ENCODE data around the gene CHGA. TPM values are rescaled to one million over a fixed set of nuclear protein-coding genes. Genes with fewer than 3 reads are reported as not detected.

CHGA gene
- total and polyA plus RNA-seq, 2 of the 13 experiments (the other 11 are each of a cell fraction or from before 2014, with no cell fraction given): not detected

DNA sequence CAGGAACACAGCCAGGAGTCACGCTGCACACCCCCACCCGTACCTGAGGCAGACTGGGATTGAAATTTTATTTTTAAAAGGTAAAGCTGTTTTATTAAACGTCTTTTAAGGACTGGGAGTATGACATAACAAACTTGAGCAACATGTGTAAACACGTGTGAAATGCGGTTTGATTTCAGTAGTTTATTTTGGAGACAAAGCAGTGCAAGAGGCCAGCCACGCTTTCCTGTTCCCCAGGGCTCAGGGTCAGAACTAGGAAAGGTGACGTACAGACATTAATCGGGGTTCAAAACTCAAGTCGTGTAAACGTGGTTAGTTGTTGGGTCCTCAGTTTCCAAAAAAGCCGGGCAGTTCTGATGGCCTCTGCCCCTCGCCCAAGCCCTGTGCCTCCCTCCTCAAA lies 16.7 kb downstream of the CHGA start (continued):
- TF ChIP-seq MYC (CRISPR knock-in tag; IDR thresholded peaks at IDR 0.05; ENCODE audit: borderline replicate concordance): no peak
- no peak for TF ChIP-seq NFYC (CRISPR knock-in tag; IDR thresholded peaks at IDR 0.05)
- TF ChIP-seq PPARG (CRISPR knock-in tag; conservative IDR thresholded peaks at IDR 0.05): no peak
- TF ChIP-seq SRY (CRISPR knock-in tag; IDR thresholded peaks at IDR 0.05): no peak
- TF ChIP-seq, protein P1, sequence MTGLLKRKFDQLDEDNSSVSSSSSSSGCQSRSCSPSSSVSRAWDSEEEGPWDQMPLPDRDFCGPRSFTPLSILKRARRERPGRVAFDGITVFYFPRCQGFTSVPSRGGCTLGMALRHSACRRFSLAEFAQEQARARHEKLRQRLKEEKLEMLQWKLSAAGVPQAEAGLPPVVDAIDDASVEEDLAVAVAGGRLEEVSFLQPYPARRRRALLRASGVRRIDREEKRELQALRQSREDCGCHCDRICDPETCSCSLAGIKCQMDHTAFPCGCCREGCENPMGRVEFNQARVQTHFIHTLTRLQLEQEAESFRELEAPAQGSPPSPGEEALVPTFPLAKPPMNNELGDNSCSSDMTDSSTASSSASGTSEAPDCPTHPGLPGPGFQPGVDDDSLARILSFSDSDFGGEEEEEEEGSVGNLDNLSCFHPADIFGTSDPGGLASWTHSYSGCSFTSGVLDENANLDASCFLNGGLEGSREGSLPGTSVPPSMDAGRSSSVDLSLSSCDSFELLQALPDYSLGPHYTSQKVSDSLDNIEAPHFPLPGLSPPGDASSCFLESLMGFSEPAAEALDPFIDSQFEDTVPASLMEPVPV (CRISPR knock-in tag; IDR thresholded peaks at IDR 0.05): no peak
- TF ChIP-seq ZNF496 (CRISPR knock-in tag; IDR thresholded peaks at IDR 0.05; ENCODE audit: insufficient replicate concordance): no peak

DNA sequence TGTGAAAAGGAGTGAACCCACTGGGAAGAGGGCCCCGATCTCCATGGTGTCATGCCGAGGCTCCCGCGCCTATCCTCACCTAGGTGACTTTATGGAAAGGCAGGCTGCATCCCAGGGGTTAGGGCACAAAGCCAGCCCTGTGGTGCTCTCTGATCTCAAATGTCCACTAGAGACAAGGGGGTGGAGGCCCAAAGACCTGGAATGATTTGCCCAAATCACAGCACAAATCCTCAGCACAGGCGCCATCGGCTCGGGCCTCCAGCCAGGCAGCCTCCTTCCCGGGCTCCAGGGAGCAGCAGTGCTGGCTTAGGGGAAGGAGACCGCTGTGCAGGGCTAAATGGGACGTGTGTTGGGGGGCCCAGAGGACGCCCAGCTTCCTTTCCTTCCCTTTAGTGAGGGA lies 17.6 kb downstream of the CHGA start:
- no peak overlapping the region for H3K9ac ChIP-seq (ENCODE audit: insufficient read depth, low read depth, low read length)
- FAIRE-seq: no peak
- TF ChIP-seq, protein P2, sequence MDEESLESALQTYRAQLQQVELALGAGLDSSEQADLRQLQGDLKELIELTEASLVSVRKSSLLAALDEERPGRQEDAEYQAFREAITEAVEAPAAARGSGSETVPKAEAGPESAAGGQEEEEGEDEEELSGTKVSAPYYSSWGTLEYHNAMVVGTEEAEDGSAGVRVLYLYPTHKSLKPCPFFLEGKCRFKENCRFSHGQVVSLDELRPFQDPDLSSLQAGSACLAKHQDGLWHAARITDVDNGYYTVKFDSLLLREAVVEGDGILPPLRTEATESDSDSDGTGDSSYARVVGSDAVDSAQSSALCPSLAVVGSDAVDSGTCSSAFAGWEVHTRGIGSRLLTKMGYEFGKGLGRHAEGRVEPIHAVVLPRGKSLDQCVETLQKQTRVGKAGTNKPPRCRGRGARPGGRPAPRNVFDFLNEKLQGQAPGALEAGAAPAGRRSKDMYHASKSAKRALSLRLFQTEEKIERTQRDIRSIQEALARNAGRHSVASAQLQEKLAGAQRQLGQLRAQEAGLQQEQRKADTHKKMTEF (CRISPR knock-in tag; IDR thresholded peaks at IDR 0.05): no peak
- no peak for TF ChIP-seq SAP130 (CRISPR knock-in tag; IDR thresholded peaks at IDR 0.05; ENCODE audit: low read depth)
- TF ChIP-seq HOXA3 (CRISPR knock-in tag; IDR thresholded peaks at IDR 0.05): no peak
- TF ChIP-seq ZNF792 (CRISPR knock-in tag; IDR thresholded peaks at IDR 0.05): no peak
- TF ChIP-seq, protein P3, sequence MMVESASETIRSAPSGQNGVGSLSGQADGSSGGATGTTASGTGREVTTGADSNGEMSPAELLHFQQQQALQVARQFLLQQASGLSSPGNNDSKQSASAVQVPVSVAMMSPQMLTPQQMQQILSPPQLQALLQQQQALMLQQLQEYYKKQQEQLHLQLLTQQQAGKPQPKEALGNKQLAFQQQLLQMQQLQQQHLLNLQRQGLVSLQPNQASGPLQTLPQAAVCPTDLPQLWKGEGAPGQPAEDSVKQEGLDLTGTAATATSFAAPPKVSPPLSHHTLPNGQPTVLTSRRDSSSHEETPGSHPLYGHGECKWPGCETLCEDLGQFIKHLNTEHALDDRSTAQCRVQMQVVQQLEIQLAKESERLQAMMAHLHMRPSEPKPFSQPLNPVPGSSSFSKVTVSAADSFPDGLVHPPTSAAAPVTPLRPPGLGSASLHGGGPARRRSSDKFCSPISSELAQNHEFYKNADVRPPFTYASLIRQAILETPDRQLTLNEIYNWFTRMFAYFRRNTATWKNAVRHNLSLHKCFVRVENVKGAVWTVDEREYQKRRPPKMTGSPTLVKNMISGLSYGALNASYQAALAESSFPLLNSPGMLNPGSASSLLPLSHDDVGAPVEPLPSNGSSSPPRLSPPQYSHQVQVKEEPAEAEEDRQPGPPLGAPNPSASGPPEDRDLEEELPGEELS (CRISPR knock-in tag; IDR thresholded peaks at IDR 0.05): no peak
- TF ChIP-seq, protein P4, sequence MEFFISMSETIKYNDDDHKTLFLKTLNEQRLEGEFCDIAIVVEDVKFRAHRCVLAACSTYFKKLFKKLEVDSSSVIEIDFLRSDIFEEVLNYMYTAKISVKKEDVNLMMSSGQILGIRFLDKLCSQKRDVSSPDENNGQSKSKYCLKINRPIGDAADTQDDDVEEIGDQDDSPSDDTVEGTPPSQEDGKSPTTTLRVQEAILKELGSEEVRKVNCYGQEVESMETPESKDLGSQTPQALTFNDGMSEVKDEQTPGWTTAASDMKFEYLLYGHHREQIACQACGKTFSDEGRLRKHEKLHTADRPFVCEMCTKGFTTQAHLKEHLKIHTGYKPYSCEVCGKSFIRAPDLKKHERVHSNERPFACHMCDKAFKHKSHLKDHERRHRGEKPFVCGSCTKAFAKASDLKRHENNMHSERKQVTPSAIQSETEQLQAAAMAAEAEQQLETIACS (CRISPR knock-in tag; IDR thresholded peaks at IDR 0.05): no peak
- TF ChIP-seq, protein P1 (CRISPR knock-in tag; IDR thresholded peaks at IDR 0.05): no peak
- TF ChIP-seq ZNF230 (CRISPR knock-in tag; IDR thresholded peaks at IDR 0.05): no peak
- TF ChIP-seq MEIS2 (CRISPR knock-in tag; IDR thresholded peaks at IDR 0.05): no peak
- TF ChIP-seq, protein P5, sequence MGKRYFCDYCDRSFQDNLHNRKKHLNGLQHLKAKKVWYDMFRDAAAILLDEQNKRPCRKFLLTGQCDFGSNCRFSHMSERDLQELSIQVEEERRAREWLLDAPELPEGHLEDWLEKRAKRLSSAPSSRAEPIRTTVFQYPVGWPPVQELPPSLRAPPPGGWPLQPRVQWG (CRISPR knock-in tag; IDR thresholded peaks at IDR 0.05; ENCODE audit: borderline replicate concordance, low read depth): no peak
- no peak overlapping the region for H3K27ac ChIP-seq (ENCODE audit: extremely low read length, insufficient read depth, low read length)
- POLR2A ChIA-PET: no interaction called here
- no TSS peak for BruUV-seq (replicated peaks)
- H3K4me2 ChIP-seq (ENCODE audit: low read depth, low read length): no peak overlapping the region
- no peaks in the 10 kb centered on the region for H4K20me1 ChIP-seq (ENCODE audit: insufficient read depth, low read length)
- peaks cover 3 to 4% of the 10 kb centered on the region in 2 experiments; a peak in 3 of 5 replicates for H3K36me3 ChIP-seq (replicated peaks in 1 of 2; ENCODE audit: control insufficient read depth in 1 of 2, insufficient read depth in 2 of 2, low read length in 2 of 2)
- no peaks in the 10 kb centered on the region for H3K4me1 ChIP-seq (ENCODE audit: insufficient read depth, low read length)
- no peak overlapping the region for H2AFZ ChIP-seq (ENCODE audit: low read length)
- H3K27me3 ChIP-seq (ENCODE audit: control insufficient read depth in 1 of 2, insufficient read depth in 2 of 2, low read length in 2 of 2): no peaks in the 10 kb centered on the region
- WGBS (ENCODE audit: low lambda C conversion rate): 86% methylated on average over 8 of the region's 11 CpGs
- ATAC-seq: no peak
- no peak for DNase-seq (ENCODE audit: low spot score)
- no peak overlapping the region for H3K4me3 ChIP-seq (replicated peaks in 1 of 3; ENCODE audit: insufficient read depth in 1 of 3, low read depth in 2 of 3, low read length in 3 of 3)
- intact Hi-C loops (cut with micrococcal nuclease; ENCODE audit: unreplicated experiment): no loop called here
- CTCF ChIA-PET (ENCODE audit: low intra/inter-chr PET ratio, low total read pairs): no interaction called here
- H3K9me3 ChIP-seq (ENCODE audit: low read length): no peaks in the 10 kb centered on the region
- in situ Hi-C loops (cut with HindIII; ENCODE audit: extremely low pct_ligation_motif_present, low pct_unique_long_range_greater_than_20kb): no loop called here
- no peaks in the 10 kb centered on the region for H3K79me2 ChIP-seq (ENCODE audit: insufficient read depth, low read length)
